AG04450 (cell line): Measurements from ENCODE around the gene NCOA7. TPM values are rescaled to one million over a fixed set of nuclear protein-coding genes. Genes with fewer than 3 reads are reported as not detected.

ENCODE experiments used
- CTCF ChIA-PET: fragments of 300-600, 350-600 bp; formaldehyde crosslinking; extraction: SDS; loops from one replicate; lab custom pipeline; 2022; ENCODE audit warnings: antibody characterized with exemption, inconsistent platforms; lab: Charles Lee
- POLR2A ChIA-PET: fragments of 350-600 bp; formaldehyde crosslinking; extraction: SDS; loops from one replicate; lab custom pipeline; 2021; ENCODE audit warnings: antibody characterized with exemption, inconsistent platforms; lab: Yijun Ruan, JAX
- DNase-seq: peaks from one replicate; pipeline ENCODE4 v3.0.0-alpha.2; 2011; ENCODE audit warnings: low read depth, low spot score
- H3K27ac ChIP-seq: one replicate; pipeline ENCODE4 v1.5.1; 2012; ENCODE audit warnings: low read depth, low read length, control low read depth
- H3K27me3 ChIP-seq: one replicate; pipeline ENCODE4 v1.6.0; 2012; ENCODE audit warnings: low read length; ENCODE audit not compliant: control insufficient read depth, insufficient read depth
- H3K4me3 ChIP-seq: 2 replicates; pipeline ENCODE4 v1.5.1; 2011; ENCODE audit warnings: mild to moderate bottlenecking, low read depth, low read length, control low read depth
- H3K9me3 ChIP-seq: 2 replicates; pipeline ENCODE4 v1.5.1; 2012; ENCODE audit warnings: low read length; ENCODE audit not compliant: control insufficient read depth, insufficient read depth
- polyA plus RNA-seq: library from polyadenylated mRNA; depleted of rRNA; stranded (reverse); fragments of >200 nt; gene quantifications from 2 replicates; pipeline ENCODE4 v1.2.3, GENCODE V29; 2011
- TF ChIP-seq, protein P1 (sequence below): IDR thresholded peaks from 2 replicates; pipeline ENCODE4 v1.5.1; 2011; ENCODE audit warnings: low read depth, low read length, control low read depth, inconsistent platforms

Gene NCOA7
- polyA plus RNA-seq, 1 experiment = 21.5 TPM

DNA sequence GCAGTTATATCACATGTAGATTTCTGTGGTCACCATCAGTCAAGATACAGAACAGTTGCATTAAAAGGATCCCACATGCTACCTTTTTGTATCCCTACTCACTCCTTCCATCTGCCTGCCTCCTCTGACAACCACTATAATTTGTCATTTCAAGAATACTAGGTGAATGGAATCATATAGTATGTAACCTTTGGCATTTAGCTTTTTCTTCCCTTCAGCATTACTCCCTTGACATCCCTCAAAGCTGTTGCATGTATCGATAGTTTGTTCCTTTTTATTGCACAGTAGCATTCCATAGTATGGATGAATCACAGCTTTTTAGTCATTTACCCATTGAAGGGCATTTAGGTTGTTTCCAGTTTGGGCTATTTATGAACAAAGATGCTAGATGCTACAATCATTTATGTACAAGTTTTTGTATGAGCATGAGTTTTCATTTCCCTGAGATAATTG, 26.1 kb downstream of the NCOA7 start:
- Histone ChIP-seq H3K27ac (no peak overlapping the region), H3K4me3 (no peak overlapping the region), H3K9me3 (no peaks in the 10 kb centered on the region), H3K27me3 (no peaks in the 10 kb centered on the region)
- CTCF ChIA-PET = interaction anchor here (1.2 kb wide), 1 partner anchor 32 kb away, joined by 3 read pairs; no protein-coding TSS in a partner anchor
- TF ChIP-seq, protein P1, sequence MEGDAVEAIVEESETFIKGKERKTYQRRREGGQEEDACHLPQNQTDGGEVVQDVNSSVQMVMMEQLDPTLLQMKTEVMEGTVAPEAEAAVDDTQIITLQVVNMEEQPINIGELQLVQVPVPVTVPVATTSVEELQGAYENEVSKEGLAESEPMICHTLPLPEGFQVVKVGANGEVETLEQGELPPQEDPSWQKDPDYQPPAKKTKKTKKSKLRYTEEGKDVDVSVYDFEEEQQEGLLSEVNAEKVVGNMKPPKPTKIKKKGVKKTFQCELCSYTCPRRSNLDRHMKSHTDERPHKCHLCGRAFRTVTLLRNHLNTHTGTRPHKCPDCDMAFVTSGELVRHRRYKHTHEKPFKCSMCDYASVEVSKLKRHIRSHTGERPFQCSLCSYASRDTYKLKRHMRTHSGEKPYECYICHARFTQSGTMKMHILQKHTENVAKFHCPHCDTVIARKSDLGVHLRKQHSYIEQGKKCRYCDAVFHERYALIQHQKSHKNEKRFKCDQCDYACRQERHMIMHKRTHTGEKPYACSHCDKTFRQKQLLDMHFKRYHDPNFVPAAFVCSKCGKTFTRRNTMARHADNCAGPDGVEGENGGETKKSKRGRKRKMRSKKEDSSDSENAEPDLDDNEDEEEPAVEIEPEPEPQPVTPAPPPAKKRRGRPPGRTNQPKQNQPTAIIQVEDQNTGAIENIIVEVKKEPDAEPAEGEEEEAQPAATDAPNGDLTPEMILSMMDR = no peak
- no peak for DNase-seq
- POLR2A ChIA-PET = no interaction called here

DNA sequence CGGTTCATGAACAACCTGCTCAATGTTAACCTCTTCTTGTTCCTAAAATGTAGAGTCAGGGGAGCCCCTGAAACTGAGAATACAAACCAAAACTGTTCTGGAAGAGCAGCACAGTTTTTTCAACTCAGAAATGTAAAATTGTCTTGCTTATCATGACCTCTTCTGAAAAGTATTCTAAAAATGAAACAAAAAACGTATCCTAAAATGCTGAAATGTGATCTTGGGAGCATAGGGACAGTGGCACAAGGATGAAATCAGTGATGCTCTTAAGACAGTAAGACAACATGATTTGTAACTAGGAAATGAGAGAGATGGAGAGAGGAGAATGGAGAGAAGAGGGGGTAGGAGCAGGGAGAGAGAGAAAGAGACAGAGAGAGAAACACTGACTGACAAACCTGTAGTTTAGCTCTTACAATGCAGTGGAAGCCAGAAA, 27.5 kb downstream of the NCOA7 start:
- no peak overlapping the region for H3K4me3 ChIP-seq
- no peaks in the 10 kb centered on the region for H3K27me3 ChIP-seq
- no peak for DNase-seq
- no peaks in the 10 kb centered on the region for H3K9me3 ChIP-seq
- ChIA-PET POLR2A (no interaction called here), CTCF (interaction anchor here (1.4 kb wide), 1 partner anchor 138 kb away, joined by 4 read pairs; the partner anchor contains the start of gene HINT3)
- TF ChIP-seq, protein P1 = no peak
- H3K27ac ChIP-seq = no peak overlapping the region

DNA sequence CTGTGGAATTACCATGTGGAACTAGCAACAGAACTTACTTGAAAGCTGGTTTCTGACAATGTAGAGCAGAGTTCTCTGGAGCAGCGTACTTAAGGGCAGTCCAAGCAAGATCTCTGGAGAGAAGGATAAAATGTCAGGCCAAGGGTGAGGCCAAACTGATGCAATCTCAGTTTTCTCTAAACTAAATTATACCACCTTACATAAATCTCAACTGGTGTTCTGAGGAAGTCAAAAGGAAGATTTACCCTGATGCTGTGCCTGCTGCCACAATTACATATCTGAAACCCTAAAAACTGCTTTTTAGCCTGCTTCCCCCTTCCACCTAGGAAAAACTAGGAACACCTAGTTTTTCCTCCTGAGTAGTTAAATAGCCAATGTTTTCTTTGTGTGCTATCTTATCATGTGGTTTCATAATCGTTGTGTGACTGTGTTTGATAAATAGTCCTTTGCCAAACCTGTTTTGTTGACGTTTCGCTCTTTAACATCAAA, 28.1 kb downstream of the NCOA7 start:
- DNase-seq = no peak
- Histone ChIP-seq H3K4me3 (no peak overlapping the region), H3K9me3 (no peaks in the 10 kb centered on the region), H3K27ac (no peak overlapping the region), H3K27me3 (no peaks in the 10 kb centered on the region)
- CTCF ChIA-PET = no interaction called here
- POLR2A ChIA-PET = no interaction called here
- TF ChIP-seq, protein P1 = no peak

- DNase-seq = no peak
- Histone ChIP-seq H3K4me3 (no peak overlapping the region), H3K9me3 (no peaks in the 10 kb centered on the region; the same call in 1 of the 2 replicates), H3K27ac (no peak overlapping the region), H3K27me3 (no peaks in the 10 kb centered on the region)
- ChIA-PET CTCF (interaction anchor here (0.8 kb wide), 1 partner anchor 38 kb away, joined by 3 read pairs; no protein-coding TSS in a partner anchor), POLR2A (no interaction called here)
- TF ChIP-seq, protein P1 = no peak
These were observed 29.0 kb downstream of the NCOA7 start for GRCh38 chr6:125819535-125820326.

DNA sequence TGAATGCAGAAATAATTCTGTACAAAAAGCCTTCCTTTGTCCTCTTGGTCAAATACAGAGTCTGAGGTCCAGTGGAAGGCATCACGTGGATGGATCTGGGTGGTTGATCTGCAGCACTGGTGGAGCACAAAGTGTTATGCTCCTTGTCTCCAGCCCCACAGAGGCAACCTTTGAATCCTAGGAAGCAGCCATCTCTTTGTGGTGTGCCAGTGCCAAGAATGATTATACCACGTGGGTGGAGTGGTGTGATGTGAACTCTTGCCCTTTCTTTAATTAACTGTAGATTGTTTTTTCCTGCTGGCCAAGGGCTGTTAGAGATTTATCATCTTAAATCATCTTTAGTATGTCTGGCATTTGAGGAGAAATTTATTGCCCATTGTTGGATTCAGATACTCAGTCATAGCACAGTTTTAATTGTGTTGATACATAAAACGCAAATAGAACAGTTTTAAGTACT, 31.1 kb downstream of the NCOA7 start:
- TF ChIP-seq, protein P1 = no peak
- ChIA-PET POLR2A (no interaction called here), CTCF (interaction anchor here (0.5 kb wide), 1 partner anchor 14 kb away, joined by 3 read pairs; no protein-coding TSS in a partner anchor)
- Histone ChIP-seq H3K9me3 (no peaks in the 10 kb centered on the region; the same call in 1 of the 2 replicates), H3K27me3 (no peaks in the 10 kb centered on the region), H3K4me3 (no peak overlapping the region), H3K27ac (no peak overlapping the region)
- DNase-seq = no peak
